UCSD-AML1 (cell line): ENCODE data around the gene NLRX1.
"Not testable (repeated sequence)": the region's sequence is repeated elsewhere in the genome, so short reads cannot be mapped to it uniquely, and the experiment has no call there.

Source experiments
- DNase-seq: peaks from one replicate; lab custom pipeline; 2025; ENCODE audit not compliant: unreplicated experiment; lab: John Stamatoyannopoulos, UW

Gene NLRX1

GRCh38 chr11:119207415-119207960 is 39.0 kb downstream of the NLRX1 start:
- DNase-seq: no peak

- DNase-seq: no peak
Measured at GRCh38 chr11:119209186-119209585, 40.7 kb downstream of the NLRX1 start.

- DNase-seq: no peak
Measured at GRCh38 chr11:119210050-119210449, 41.5 kb downstream of the NLRX1 start.

GRCh38 chr11:119218141-119218878 is 49.8 kb downstream of the NLRX1 start:
- DNase-seq: no peak

GRCh38 chr11:119222308-119222707 is 53.8 kb downstream of the NLRX1 start:
- DNase-seq: no peak

GRCh38 chr11:119222891-119223290 is 54.4 kb downstream of the NLRX1 start:
- DNase-seq: no peak

GRCh38 chr11:119223856-119224255 is 55.3 kb downstream of the NLRX1 start:
- DNase-seq: no peak

GRCh38 chr11:119228535-119229287 is 60.2 kb downstream of the NLRX1 start:
- not testable (repeated sequence) for DNase-seq

- DNase-seq: no peak
Measured at GRCh38 chr11:119229288-119229672, 60.8 kb downstream of the NLRX1 start.

GRCh38 chr11:119229741-119230140 is 61.2 kb downstream of the NLRX1 start:
- DNase-seq: no peak
